Astrocyte (in vitro differentiated cells and primary cell): Measurements from ENCODE around the gene NKX1-2. TPM values are rescaled to one million over a fixed set of nuclear protein-coding genes. Genes with fewer than 3 reads are reported as not detected.

Source experiments
- DNase-seq: peaks from one replicate; pipeline ENCODE4 v3.0.0-alpha.2; 2010; ENCODE audit warnings: low read depth
- FAIRE-seq: peaks from 2 replicates; lab custom pipeline; 2011; peaks lifted over from hg19 to GRCh38; lab: Jason Lieb, UNC
- H2AFZ ChIP-seq: 2 replicates; pipeline ENCODE4 v1.6.0; 2012; ENCODE audit warnings: low read depth, low read length, inconsistent platforms
- H3K27ac ChIP-seq: 2 replicates; pipeline ENCODE4 v1.5.1; 2011; ENCODE audit warnings: low read depth, low read length, inconsistent platforms
- H3K27me3 ChIP-seq: 2 replicates; pipeline ENCODE4 v1.6.0; 2011; ENCODE audit warnings: low read length, inconsistent platforms; ENCODE audit not compliant: insufficient read depth
- H3K36me3 ChIP-seq: 2 replicates; pipeline ENCODE4 v1.5.1; 2011; ENCODE audit warnings: low read length, inconsistent platforms; ENCODE audit not compliant: insufficient read depth
- H3K4me1 ChIP-seq: 2 replicates; pipeline ENCODE4 v1.5.1; 2011; ENCODE audit warnings: low read length, inconsistent platforms; ENCODE audit not compliant: insufficient read depth
- H3K4me2 ChIP-seq: 2 replicates; pipeline ENCODE4 v1.6.0; 2012; ENCODE audit warnings: low read length, inconsistent platforms
- H3K4me3 ChIP-seq: 2 replicates; pipeline ENCODE4 v1.5.1; 2011; ENCODE audit warnings: low read depth, mild to moderate bottlenecking, low read length, inconsistent platforms; ENCODE audit not compliant: insufficient read depth
- H3K79me2 ChIP-seq: 2 replicates; pipeline ENCODE4 v1.6.0; 2012; ENCODE audit warnings: mild to moderate bottlenecking, low read length, inconsistent platforms; ENCODE audit not compliant: insufficient read depth
- H3K9ac ChIP-seq: 2 replicates; pipeline ENCODE4 v1.6.0; 2012; ENCODE audit warnings: mild to moderate bottlenecking, low read length, inconsistent platforms
- H3K9me3 ChIP-seq: 2 replicates; pipeline ENCODE4 v1.5.1; 2012; ENCODE audit warnings: low read depth, mild to moderate bottlenecking, low read length, inconsistent platforms; ENCODE audit not compliant: insufficient read depth
- H4K20me1 ChIP-seq: 2 replicates; pipeline ENCODE4 v1.6.0; 2012; ENCODE audit warnings: low read length, inconsistent platforms; ENCODE audit not compliant: insufficient read depth
- H3K27ac Mint-ChIP-seq: one replicate; pipeline ENCODE4 v1.8.0; 2021; ENCODE audit warnings: mild to moderate bottlenecking, mixed read lengths; ENCODE audit not compliant: unreplicated experiment
- H3K27me3 Mint-ChIP-seq: one replicate; pipeline ENCODE4 v1.8.0; 2021; ENCODE audit warnings: low read depth, mixed read lengths; ENCODE audit not compliant: unreplicated experiment
- H3K36me3 Mint-ChIP-seq: one replicate; pipeline ENCODE4 v1.8.0; 2021; ENCODE audit warnings: low read depth, mixed read lengths; ENCODE audit not compliant: unreplicated experiment
- H3K4me1 Mint-ChIP-seq: one replicate; pipeline ENCODE4 v1.8.0; 2021; ENCODE audit warnings: low read depth, mixed read lengths; ENCODE audit not compliant: unreplicated experiment
- H3K4me3 Mint-ChIP-seq: one replicate; pipeline ENCODE4 v1.8.0; 2021; ENCODE audit warnings: mild to moderate bottlenecking, moderate library complexity, mixed read lengths; ENCODE audit not compliant: unreplicated experiment
- H3K9me3 Mint-ChIP-seq: one replicate; pipeline ENCODE4 v1.8.0; 2021; ENCODE audit warnings: mild to moderate bottlenecking, mixed read lengths; ENCODE audit not compliant: unreplicated experiment
- EZH2 ChIP-seq: IDR thresholded peaks from 2 replicates; pipeline ENCODE4 v1.6.1; 2012; ENCODE audit warnings: mild to moderate bottlenecking, low read length, inconsistent platforms; ENCODE audit not compliant: insufficient read depth
- total RNA-seq: library from RNA; stranded (reverse); gene quantifications from 2 replicates; pipeline ENCODE4 v1.2.1, GENCODE V29; 2021
- TF ChIP-seq, protein P1 (sequence below): IDR thresholded peaks from 2 replicates; pipeline ENCODE4 v1.5.1; 2011; ENCODE audit warnings: low read depth, mild to moderate bottlenecking, inconsistent platforms, low read length, moderate library complexity; ENCODE audit not compliant: insufficient read depth

Gene NKX1-2
- total RNA-seq, 1 donor from 2014 or later: not detected

- Histone ChIP-seq H3K4me1 (no peaks in the 10 kb centered on the region), H3K27ac (no peak overlapping the region), H3K9ac (no peak overlapping the region), H2AFZ (no peak overlapping the region), H3K4me2 (no peak overlapping the region), H3K36me3 (no peaks in the 10 kb centered on the region), H3K9me3 (no peaks in the 10 kb centered on the region), H3K4me3 (no peak overlapping the region), H3K27me3 (peaks cover 82% of the 10 kb centered on the region), H3K79me2 (no peaks in the 10 kb centered on the region), H4K20me1 (peaks cover 5% of the 10 kb centered on the region)
- DNase-seq: no peak
- peaks cover 4% of the 10 kb centered on the region for H3K4me1 Mint-ChIP-seq
- no peak for TF ChIP-seq EZH2
- TF ChIP-seq, protein P1, sequence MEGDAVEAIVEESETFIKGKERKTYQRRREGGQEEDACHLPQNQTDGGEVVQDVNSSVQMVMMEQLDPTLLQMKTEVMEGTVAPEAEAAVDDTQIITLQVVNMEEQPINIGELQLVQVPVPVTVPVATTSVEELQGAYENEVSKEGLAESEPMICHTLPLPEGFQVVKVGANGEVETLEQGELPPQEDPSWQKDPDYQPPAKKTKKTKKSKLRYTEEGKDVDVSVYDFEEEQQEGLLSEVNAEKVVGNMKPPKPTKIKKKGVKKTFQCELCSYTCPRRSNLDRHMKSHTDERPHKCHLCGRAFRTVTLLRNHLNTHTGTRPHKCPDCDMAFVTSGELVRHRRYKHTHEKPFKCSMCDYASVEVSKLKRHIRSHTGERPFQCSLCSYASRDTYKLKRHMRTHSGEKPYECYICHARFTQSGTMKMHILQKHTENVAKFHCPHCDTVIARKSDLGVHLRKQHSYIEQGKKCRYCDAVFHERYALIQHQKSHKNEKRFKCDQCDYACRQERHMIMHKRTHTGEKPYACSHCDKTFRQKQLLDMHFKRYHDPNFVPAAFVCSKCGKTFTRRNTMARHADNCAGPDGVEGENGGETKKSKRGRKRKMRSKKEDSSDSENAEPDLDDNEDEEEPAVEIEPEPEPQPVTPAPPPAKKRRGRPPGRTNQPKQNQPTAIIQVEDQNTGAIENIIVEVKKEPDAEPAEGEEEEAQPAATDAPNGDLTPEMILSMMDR: no peak
- H3K36me3 Mint-ChIP-seq: no peaks in the 10 kb centered on the region
- H3K4me3 Mint-ChIP-seq: peak overlapping the region; percentile 23
- no peak for FAIRE-seq
- peaks cover 77% of the 10 kb centered on the region for H3K27me3 Mint-ChIP-seq
- no peak overlapping the region for H3K27ac Mint-ChIP-seq
- H3K9me3 Mint-ChIP-seq: peaks cover 2% of the 10 kb centered on the region
Measured at GRCh38 chr10:124450783-124451057, 885 bp upstream of the NKX1-2 start.

- Mint-ChIP-seq H3K27ac (no peak overlapping the region), H3K27me3 (peaks cover 76% of the 10 kb centered on the region), H3K4me3 (peak overlapping the region; percentile 64), H3K36me3 (no peaks in the 10 kb centered on the region), H3K9me3 (peaks cover 2% of the 10 kb centered on the region), H3K4me1 (peaks cover 4% of the 10 kb centered on the region)
- Histone ChIP-seq H3K36me3 (no peaks in the 10 kb centered on the region), H3K27ac (no peak overlapping the region), H3K9me3 (no peaks in the 10 kb centered on the region), H4K20me1 (peaks cover 5% of the 10 kb centered on the region), H3K4me2 (peak overlapping the region; percentile 50), H2AFZ (no peak overlapping the region), H3K4me3 (no peak overlapping the region), H3K27me3 (peaks cover 84% of the 10 kb centered on the region), H3K79me2 (no peaks in the 10 kb centered on the region), H3K9ac (no peak overlapping the region), H3K4me1 (no peaks in the 10 kb centered on the region)
- TF ChIP-seq, protein P1: no peak
- peak; percentile 93 for TF ChIP-seq EZH2
- FAIRE-seq (no peak), DNase-seq (no peak)
Measured at GRCh38 chr10:124449170-124450011, 444 bp downstream of the NKX1-2 start.

GRCh38 chr10:124448696-124449169 is 1.1 kb downstream of the NKX1-2 start:
- DNase-seq: no peak
- H3K27ac Mint-ChIP-seq: no peak overlapping the region
- H3K9me3 ChIP-seq: no peaks in the 10 kb centered on the region
- no peak for FAIRE-seq
- H3K27ac ChIP-seq: no peak overlapping the region
- peaks cover 80% of the 10 kb centered on the region for H3K27me3 ChIP-seq
- H3K36me3 Mint-ChIP-seq: no peaks in the 10 kb centered on the region
- no peak overlapping the region for H3K9ac ChIP-seq
- H3K79me2 ChIP-seq: no peaks in the 10 kb centered on the region
- no peak overlapping the region for H3K4me3 ChIP-seq
- H3K9me3 Mint-ChIP-seq: peaks cover 2% of the 10 kb centered on the region
- no peaks in the 10 kb centered on the region for H3K36me3 ChIP-seq
- H3K27me3 Mint-ChIP-seq: peaks cover 75% of the 10 kb centered on the region
- peaks cover 5% of the 10 kb centered on the region for H4K20me1 ChIP-seq
- H3K4me3 Mint-ChIP-seq: peak overlapping the region; percentile 64
- H3K4me2 ChIP-seq: no peak overlapping the region
- TF ChIP-seq EZH2: no peak
- TF ChIP-seq, protein P1: no peak
- no peaks in the 10 kb centered on the region for H3K4me1 ChIP-seq
- H3K4me1 Mint-ChIP-seq: peaks cover 4% of the 10 kb centered on the region
- no peak overlapping the region for H2AFZ ChIP-seq
